AG09309 (cell line): ENCODE data around the gene POP4.

ENCODE experiments used
- DNase-seq: peaks from one replicate; pipeline ENCODE4 v3.0.0-alpha.2; 2010; ENCODE audit warnings: low read depth
- H3K4me3 ChIP-seq: 2 replicates; pipeline ENCODE4 v1.5.1; 2011; ENCODE audit warnings: mild to moderate bottlenecking, low read depth, low read length, moderate library complexity; ENCODE audit not compliant: control insufficient read depth
- TF ChIP-seq, protein P1 (sequence below): IDR thresholded peaks from 2 replicates; pipeline ENCODE4 v1.5.1; 2011; ENCODE audit warnings: mild to moderate bottlenecking, low read depth, low read length, inconsistent platforms; ENCODE audit not compliant: insufficient read depth, control insufficient read depth; ENCODE audit errors: missing control alignments

The POP4 gene

DNA sequence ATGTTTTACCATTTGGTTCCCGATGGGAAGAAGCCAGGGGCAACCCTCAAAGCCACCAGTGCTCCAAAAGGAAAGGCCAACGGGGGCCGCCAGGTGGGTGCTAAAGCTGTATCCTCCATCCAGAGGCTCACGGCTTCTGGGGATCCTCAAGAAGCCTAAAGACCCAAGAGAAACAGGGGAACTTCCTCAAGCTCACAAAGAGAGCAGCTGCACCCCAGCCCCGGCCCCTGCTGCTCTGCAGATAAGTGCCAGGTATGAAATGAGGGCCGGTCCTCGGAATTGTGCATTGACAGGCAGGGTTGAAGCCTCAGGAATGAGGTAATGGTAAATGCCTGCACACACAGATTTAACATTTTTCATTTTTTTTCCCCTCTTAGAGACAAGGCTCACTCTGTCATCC, 8.0 kb upstream of the POP4 start:
- no peak overlapping the region for H3K4me3 ChIP-seq
- TF ChIP-seq, protein P1, sequence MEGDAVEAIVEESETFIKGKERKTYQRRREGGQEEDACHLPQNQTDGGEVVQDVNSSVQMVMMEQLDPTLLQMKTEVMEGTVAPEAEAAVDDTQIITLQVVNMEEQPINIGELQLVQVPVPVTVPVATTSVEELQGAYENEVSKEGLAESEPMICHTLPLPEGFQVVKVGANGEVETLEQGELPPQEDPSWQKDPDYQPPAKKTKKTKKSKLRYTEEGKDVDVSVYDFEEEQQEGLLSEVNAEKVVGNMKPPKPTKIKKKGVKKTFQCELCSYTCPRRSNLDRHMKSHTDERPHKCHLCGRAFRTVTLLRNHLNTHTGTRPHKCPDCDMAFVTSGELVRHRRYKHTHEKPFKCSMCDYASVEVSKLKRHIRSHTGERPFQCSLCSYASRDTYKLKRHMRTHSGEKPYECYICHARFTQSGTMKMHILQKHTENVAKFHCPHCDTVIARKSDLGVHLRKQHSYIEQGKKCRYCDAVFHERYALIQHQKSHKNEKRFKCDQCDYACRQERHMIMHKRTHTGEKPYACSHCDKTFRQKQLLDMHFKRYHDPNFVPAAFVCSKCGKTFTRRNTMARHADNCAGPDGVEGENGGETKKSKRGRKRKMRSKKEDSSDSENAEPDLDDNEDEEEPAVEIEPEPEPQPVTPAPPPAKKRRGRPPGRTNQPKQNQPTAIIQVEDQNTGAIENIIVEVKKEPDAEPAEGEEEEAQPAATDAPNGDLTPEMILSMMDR: no peak
- DNase-seq: no peak

DNA sequence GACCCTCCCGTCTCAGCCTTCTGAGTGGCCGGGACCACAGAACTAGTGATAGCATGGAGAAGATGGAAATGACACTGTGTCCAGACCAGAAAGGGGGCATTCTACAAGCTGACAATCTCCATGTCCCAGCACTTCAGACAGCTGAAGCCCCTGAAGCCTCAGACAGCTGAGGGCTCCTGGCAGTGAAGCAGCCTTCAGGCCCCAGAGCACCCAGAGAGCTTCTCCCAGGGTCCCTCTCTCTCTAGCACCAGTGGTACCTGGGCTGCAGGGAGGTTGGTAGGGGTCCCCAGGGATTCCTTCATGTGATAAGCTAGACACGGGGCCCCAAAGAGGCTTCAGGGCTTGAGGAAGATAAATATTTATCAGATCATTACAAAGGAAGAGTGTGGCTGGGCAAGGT, 7.6 kb upstream of the POP4 start:
- TF ChIP-seq, protein P1: no peak
- DNase-seq: no peak

DNA sequence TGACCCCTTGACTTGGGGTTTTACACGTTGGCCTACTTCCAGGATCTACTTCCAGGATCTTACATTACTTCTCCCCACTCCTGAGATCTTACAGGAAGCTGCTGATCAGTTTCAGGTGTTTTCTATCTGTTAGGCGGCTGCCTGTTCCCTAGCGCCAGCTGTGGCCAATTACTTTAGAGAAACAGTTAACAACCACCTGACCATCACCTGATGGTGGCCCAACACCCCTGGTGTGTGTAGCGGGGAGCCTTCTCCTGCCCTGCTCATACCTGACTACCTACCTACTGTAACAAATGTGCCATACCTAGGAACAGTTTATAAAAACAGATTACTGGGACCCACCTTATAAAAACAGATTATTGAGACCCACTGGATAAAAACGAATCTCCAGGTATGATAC, 2.8 kb upstream of the POP4 start:
- TF ChIP-seq, protein P1: no peak
- no peak for DNase-seq
- H3K4me3 ChIP-seq: no peak overlapping the region

More for the DNA sequence above, 7.6 kb upstream of the POP4 start:
- no peak overlapping the region for H3K4me3 ChIP-seq

DNA sequence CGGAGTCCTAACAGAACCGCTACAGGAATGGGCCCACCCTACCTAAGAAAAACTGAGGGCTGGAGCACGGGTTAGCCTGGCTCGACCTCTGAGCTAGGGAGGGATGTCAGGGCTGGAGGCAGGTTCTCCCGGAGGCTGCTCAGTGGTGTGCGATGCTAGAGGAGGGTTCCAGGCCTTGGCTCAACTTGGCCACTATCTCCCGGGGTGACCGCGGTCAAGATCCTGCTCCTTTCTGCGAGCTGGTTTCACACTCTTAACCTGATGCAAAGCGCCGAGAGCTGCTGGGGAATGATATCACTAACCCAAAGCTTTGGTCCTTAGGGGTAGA, 301 bp downstream of the POP4 start:
- TF ChIP-seq, protein P1: no peak
- DNase-seq: no peak
- peak overlapping the region; percentile 93 for H3K4me3 ChIP-seq

DNA sequence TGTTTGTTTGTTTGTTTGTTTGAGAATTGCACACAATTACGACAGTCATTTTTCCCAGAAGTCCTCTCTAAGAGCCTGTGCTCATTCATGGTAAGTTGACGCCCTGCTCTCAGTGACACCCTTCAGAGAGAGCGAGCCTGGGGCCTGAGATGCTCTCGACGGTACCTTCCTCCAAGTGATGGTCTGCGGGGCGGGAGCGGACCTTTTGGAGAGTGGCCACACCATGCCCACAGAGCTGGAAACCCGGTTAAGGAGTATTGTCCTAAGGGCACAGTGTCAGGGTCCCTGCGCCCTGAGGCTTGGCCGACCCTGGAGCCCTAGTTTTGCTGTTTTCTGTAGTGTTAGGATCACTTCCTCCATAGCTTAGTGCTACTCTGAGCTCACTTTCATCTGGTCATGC, 3.6 kb downstream of the POP4 start:
- H3K4me3 ChIP-seq: no peak overlapping the region
- DNase-seq: no peak
- TF ChIP-seq, protein P1: no peak

DNA sequence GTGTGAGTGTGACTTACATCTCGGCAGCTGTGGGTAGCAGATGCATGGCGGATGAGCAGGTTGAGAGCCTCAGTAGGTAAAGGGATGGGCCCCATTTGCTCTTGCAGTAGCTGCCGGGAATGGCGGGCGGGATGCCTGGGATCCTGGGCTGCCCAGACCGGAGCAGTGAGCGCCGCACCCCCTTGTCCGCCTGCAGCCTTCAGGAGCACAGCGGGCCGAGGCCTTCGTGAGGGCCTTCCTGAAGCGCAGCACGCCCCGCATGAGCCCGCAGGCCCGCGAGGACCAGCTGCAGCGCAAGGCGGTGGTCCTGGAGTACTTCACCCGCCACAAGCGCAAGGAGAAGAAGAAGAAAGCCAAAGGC, 4.1 kb downstream of the POP4 start:
- TF ChIP-seq, protein P1: no peak
- H3K4me3 ChIP-seq: no peak overlapping the region
- no peak for DNase-seq

DNA sequence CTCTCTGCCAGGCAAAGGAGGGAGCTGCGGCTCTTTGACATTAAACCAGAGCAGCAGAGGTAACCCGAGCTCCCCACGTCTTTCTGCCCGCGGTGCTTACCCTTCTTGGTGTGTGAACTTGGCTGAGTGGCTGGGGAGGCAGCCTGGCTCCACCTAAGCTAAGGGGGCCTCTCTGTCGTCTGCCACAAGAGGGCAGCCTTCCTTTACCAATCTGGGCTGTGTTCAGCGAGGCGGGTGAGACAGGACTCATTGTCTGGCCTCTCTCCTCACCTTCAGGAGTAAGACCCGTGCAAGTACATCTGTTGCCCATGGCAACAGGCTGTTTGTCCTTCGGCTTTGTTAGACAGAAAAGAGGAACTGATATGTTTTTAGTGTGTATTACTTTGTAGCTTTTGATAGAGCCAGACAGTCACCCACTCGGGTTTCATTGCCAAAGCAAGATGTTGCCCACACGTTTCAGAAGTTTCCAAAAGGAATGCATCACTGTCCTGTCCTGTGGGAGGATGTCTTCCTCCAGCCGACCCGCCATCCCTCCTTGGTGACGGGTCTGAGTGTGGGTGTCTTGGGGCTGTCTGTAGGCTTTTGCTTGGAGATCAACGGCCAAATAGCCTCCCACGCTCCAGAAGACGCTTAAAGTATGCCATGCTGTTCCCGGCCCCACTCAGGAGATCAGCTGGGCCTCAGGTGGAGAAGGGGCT, 4.6 kb downstream of the POP4 start:
- peak; percentile 47 for DNase-seq
- TF ChIP-seq, protein P1: peak; percentile 93
- no peak overlapping the region for H3K4me3 ChIP-seq
